Thyroid gland (tissue), 4 donors: ENCODE measurements around the gene HDAC8.

Experiments
- POLR2A ChIP-seq, 2 donors: fragments of 450-650 bp; IDR thresholded peaks; one replicate each; pipeline ENCODE4 v1.6.1; 2017; ENCODE audit warnings: antibody characterized with exemption in 2 of 2, mild to moderate bottlenecking in 2 of 2, moderate library complexity in 1 of 2
- TF ChIP-seq, protein P1 (sequence below), 6 experiments: fragments of 200-600 bp in 3 of 6; fragments of 450-650 bp in 3 of 6; sonication (generic) in 3 of 6; IDR thresholded peaks; one replicate each; pipeline ENCODE4 v1.5.1; 2016 to 2019; ENCODE audit warnings: antibody characterized with exemption in 6 of 6, mild to moderate bottlenecking in 2 of 6, inconsistent platforms in 1 of 6, moderate library complexity in 1 of 6

DNA sequence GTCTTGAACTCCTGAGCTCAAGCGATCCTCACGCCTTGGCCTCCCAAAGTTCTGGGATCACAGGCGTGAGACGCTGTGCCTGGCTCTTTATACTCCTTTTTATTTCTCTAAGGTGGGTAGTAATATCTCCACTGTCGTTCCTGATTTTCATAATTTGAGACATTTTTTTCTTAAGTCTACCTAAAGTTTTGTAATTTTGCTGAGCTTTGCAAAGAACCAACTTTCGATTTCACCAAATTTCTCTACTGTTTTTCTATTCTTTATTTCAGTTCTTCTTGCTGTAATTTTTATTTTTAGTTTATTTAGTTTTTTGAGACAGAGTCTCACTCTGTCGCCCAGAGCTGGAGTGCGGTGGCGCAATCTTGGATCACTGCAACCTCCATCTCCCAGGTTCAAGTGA is 196.5 kb downstream of the HDAC8 start:
- TF ChIP-seq, protein P1, sequence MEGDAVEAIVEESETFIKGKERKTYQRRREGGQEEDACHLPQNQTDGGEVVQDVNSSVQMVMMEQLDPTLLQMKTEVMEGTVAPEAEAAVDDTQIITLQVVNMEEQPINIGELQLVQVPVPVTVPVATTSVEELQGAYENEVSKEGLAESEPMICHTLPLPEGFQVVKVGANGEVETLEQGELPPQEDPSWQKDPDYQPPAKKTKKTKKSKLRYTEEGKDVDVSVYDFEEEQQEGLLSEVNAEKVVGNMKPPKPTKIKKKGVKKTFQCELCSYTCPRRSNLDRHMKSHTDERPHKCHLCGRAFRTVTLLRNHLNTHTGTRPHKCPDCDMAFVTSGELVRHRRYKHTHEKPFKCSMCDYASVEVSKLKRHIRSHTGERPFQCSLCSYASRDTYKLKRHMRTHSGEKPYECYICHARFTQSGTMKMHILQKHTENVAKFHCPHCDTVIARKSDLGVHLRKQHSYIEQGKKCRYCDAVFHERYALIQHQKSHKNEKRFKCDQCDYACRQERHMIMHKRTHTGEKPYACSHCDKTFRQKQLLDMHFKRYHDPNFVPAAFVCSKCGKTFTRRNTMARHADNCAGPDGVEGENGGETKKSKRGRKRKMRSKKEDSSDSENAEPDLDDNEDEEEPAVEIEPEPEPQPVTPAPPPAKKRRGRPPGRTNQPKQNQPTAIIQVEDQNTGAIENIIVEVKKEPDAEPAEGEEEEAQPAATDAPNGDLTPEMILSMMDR (IDR thresholded peaks at IDR 0.05), result no peak
- no peak for TF ChIP-seq POLR2A (IDR thresholded peaks at IDR 0.05)
